NCI-H526 (cell line): Measurements from ENCODE around the gene OR4C45.
"Not testable (repeated sequence)": the region's sequence is repeated elsewhere in the genome, so short reads cannot be mapped to it uniquely, and the experiment has no call there.

Experiments
- DNase-seq, 2 experiments: peaks; one replicate each; lab custom pipeline; 2025; lab: John Stamatoyannopoulos, UW

Gene OR4C45

DNA sequence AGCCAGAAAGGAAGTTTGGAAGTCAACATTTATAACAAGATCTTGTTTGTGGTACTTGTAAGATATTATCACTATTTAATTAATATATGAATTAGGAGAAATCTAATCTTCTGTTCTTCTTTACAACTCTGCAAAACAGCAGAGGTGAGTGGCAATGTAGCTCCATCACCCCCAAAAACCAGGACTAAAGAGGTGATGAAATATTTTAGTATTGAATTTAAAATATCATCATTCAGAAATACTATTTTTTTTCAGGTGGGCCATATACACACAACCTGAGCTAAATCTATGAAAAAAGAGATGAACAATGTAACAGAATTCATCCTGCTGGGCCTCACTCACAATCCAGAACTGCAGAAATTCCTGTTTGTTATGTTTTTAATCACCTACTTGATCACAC is at the start of gene OR4C45:
TSS of gene OR4C45 (plus strand) at position 301 of the 400 bp plus-strand sequence.
- no peak for DNase-seq

DNA sequence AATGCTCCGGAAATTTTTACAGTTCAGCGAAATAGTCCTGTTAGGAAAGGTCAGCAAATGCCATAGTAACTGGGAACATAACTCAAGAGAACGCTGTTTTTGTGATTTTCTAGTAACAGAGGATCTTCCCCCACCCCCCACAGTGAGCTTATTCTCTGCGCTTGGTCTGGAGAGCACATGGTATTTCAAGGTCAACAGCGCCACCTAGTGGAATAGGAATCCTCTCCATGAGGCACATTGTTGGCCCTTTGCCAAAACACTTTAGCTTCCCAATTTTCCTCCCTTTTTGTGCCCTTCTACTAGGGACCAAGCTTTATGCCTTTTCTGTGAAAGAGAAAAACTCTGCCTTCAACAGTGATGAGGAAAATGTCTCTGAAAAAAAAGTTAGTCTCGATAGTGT is 37.1 kb upstream of the OR4C45 start:
- DNase-seq: peak; percentile 52 to 91

DNA sequence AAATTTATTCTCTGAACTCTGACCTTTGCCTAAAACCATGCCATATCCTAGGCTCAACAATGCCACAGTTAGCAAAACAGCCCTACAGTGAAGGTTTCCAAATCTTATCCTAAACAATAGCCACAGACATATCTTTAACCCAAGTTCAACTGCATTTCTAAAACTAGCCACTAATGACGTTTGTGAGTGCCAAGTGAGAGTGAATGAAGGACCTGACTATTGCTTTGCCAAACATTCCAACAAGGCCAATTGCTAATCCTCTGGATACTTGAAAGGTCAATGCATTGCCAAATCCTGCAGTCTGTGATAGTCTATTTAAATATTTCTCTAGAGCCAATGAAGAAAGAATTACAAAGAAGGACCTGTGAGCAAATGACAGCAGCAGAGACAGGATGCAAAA is 2.5 kb upstream of the OR4C45 start:
- no peak for DNase-seq

DNA sequence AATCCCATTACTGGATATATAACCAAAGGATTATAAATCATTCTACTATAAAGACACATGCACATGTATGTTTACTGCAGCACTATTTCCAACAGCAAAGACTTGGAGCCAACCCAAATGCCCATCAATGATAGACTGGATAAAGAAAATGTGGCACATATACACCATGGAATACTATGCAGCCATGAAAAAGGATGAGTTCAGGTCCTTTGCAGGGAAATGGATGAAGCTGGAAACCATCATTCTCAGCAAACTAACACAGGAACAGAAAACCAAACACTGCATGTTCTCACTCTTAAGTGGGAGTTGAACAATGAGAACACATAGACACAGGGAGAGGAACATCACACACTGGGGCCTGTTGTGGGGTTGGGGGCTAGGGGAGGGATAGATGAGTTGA is 3.6 kb downstream of the OR4C45 start:
- not testable (repeated sequence) for DNase-seq

DNA sequence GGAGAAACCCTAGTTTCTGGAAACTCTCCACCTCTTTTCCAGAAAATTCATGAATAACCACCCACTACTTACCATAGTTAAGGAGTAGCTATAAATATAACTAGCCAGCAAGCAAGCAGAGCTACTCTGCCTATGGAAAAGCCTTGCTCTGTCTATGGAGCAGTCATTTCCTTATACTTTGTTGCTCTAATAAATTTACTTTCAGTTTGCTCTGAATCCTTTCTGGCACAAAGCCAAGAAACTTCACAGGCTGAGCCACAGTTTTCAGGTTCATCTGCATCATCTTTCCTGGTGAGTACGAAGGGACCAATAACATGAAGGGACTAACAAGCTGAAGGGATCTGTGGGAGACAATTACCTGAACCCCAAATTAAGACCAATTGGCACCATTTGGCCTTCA is 4.6 kb downstream of the OR4C45 start:
- DNase-seq: no peak

DNA sequence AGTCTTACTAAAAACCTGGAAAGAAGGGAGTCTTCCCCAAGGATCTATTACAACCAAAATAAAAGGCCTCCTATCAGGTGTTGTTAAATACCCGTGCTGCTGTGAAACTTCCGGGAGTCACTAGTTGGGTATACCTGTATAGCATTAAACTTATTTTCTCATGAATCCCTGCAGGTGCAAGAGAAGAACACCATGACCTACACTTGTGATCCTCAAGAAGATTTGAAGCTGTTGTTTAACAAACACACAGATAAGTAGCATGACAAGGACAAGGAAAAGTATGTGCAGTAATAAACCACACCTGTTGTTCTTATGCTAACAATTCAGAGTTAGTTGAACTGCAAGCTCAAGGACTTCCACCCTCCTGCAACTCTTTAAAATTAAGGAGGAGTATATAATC is 12.0 kb downstream of the OR4C45 start:
- DNase-seq: no peak

DNA sequence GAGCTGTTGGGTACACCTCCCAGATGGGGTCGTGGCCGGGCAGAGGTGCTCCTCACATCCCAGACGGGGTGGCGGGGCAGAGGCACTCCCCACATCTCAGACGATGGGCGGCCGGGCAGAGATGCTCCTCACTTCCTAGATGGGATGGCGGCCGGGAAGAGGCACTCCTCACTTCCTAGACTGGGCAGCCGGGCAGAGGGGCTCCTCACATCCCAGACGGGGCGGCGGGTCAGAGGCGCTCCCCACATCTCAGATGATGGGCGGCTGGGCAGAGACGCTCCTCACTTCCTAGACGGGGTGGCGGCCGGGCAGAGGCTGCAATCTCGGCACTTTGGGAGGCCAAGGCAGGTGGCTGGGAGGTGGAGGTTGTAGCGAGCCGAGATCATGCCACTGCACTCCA is 30.4 kb downstream of the OR4C45 start:
- not testable (repeated sequence) for DNase-seq

DNA sequence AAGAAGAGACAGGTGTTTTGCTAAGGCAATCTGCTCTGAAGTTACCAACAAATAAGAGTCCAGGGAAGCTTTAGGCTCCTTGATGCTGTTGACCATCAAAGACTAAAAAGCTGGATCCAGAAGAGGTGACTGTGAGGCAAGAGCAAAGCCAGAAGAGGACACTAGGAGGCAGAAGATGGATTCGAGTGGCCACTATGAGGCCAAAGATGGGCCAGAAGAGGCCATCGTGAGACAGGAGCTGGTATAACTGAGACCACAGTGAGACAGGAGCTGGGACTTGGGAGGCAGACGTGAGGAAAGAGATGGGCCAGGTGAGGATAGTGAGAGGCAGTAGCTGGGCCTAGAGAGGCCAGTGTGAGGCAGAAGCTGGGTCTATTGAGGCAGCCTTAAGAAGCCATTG is 37.7 kb downstream of the OR4C45 start:
- no peak for DNase-seq

DNA sequence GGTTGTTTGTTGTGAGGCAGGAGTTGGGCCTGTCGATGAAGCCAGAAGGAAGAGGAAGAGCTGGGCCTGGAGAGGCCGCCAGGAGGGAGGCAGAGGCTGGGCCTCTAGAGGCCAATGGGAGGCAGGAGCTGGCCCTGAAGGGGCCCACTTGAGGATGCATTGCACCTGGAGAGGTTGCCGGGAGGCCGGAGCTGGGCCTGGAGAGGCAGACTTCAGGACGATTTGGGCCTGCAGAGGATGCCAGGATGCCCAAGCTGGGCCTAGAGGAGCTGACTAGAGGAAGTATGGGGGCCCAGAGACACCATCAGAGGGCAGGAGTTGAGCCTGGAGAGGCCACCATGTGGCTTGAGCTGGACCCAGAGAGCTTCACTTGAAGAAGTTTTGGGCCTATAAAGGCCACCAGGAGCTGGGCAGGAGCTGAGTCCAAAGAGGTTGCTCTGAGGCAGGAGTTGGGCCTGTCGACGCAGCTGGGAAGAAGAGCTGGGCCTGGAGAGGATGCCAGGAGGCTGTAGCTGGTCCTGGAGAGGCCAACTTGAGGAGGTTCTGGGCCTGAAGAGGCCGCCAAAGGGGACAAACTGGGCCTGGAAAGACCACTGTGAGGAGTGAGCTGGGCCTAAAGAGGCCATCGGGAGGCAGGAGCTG is 39.0 kb downstream of the OR4C45 start:
- no peak for DNase-seq

DNA sequence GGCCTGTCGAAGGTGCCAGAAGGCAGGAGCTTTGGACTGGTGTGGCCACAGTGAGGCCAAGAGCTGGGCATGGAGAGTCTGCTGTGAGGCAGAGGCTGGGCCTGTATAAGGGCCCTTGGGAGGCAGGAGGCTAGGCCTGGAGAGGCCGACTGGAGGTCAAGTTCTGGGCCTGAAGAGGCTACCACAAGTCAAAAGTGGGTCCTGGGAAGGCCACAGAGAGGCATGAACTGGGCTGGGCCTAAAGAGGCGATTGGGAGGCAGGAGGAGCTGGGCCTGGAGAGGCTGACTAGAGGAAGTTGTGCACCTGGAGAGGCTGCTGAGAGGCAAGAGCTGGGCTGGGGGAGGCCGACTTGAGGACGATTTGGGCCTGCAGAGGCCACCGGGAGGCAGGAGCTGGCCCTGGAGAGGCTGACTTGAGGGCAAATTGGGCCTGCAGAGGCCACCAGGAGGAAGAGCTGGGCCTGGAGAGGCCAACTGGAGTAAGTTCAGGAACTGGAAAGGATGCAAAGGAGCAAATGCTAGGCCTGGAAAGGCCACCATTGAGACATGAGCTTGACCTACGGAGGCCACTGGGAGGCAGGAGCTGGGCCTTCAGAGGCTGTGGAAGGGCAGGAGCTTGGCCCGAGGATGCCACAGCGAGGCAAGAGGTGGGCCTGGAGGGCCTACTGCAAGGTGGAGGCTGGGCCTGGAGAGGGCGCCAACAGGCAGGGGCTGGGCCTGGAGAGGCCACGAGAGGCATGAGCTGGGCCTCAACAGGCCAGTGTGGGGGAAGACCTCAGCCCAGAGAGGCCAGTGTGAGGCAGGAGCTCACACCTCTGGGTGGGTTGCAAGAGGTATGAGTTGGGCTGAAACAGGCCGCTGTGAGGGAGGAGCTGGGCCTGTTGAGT is 39.8 kb downstream of the OR4C45 start:
- no peak for DNase-seq

DNA sequence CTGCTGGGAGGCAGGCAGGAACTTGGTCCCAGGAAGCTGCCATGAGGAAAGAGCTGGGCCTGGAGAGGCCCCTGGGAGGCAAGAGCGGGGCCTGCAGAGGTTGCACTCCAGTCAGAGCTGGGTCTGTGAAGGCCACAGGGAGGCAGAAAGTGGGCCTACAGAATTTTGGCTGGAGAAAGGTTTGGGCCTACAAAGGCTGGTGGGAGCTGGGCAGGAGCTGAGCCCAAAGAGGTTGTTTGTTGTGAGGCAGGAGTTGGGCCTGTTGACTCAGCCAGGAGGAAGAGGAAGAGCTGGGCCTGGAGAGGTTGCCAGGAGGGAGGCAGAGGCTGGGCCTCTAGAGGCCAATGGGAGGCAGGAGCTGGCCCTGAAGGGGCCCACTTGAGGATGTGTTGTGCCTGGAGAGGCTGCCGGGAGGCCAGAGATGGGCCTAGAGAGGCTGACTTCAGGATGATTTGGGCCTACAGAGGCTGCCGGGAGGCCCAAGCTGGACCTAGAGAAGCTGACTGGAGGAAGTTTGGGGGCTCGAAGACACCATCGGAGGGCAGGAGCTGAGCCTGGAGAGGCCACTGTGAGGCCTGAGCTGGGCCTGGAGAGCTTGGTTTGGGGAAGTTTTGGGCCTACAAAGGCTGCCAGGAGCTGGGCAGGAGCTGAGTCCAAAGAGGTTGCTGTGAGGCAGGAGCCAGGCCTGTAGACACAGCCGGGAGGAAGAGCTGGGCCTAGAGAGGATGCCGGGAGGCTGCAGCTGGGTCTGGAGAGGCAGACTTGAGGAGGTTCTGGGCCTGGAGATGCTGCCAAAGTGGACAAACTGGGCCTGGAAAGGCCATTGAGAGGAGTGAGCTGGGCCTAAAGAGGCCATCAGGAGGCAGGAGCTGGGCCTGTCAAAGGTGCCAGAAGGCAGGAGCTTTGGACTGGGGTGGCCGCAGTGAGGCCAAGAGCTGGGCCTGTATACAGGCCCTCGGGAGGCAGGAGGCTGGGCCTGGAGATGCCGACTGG is 40.7 kb downstream of the OR4C45 start:
- DNase-seq: no peak

DNA sequence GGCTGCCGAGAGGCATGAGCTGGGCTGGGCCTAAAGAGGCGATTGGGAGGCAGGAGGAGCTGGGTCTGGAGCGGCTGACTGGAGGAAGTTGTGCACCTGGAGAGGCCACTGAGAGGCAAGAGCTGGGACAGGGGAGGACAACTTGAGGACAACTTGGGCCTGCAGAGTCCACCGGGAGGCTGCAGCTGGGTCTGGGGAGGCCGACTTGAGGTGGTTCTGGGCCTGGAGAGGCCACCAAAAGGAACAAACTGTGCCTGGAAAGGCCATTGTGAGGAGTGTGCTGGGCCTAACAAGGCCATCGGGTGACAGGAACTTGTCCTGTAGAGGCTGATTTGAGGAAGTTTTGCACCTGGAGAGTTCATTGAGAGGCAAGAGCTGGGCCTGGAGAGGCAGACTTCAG is 41.5 kb downstream of the OR4C45 start:
- DNase-seq: no peak

DNA sequence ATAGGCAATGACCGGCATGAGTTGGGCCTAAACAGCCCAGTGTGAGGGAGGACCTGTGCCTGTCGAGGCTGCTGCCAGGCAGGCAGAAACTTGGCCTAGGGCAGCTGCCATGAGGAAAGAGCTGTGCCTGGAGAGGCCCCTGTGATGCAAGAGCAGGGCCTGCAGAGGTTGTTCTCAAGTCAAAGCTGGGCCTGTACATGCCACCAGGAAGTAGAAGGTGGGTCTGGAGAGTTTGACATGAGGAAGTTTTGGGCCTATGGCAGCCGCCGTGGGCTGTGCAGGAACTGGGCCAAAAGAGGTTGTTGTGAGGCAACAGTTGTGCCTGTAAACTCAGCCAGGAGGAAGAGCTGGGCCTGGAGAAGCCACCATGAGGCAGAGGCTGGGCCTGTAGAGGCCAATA is 43.2 kb downstream of the OR4C45 start:
- no peak for DNase-seq

DNA sequence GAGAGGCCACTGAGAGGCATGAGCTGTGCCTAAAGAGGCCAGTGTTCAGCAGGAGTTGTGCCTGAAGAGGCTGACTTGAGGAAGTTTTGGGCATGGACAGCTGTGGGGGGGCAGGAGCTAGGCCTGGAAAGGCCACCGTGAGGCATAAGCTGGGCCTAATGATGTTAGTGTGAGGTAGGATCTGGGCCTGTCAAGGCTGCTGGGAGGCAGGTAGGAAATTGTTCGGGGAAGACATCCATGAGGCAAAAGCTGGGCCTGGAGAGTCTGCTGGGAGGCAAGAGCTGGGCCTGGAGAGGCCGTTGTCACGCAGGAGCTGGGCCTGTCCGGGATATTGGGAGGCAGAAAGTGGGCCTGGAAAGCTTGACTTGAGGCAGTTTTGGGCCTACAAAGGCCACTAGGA is 44.9 kb downstream of the OR4C45 start:
- DNase-seq: no peak

DNA sequence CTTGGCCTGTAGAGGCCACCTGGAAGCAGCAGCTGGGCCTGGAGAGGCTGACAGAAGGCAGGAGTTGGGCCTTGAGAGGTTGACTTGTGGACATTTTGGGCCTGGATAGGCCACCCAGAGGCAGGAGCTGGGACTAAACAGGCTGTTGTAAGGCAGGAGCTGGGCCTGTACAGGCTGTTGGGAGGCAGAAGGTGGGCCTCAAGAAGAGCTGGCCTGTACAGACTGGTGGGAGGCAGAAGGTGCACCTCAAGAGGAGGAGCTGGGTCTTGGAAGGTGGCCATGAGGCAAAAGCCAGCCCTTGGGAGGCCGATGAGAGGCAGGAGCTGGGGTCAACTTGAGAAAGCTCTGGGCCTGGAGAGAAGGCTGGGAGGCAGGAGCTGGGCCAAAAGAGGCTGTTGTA is 45.3 kb downstream of the OR4C45 start:
- no peak for DNase-seq

DNA sequence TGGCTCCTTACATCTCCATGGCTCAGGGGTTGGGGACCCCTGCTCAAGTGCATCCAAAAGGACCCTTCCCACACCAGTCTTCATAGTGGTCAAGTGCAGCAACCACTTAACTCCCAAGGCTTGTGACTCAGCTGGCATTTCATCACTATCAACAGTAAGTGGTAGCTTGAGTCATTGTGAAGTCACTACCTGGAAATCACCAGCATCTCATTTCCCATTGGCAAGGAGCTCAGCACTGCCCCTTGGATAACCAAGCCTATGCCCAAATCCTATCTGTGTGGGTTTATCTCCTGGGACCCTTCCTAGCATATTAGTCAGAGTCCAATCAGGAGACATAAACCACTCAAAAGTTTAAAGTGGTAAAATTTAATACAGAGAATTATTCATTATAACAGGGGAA is 46.3 kb downstream of the OR4C45 start:
- DNase-seq: not testable (repeated sequence)

DNA sequence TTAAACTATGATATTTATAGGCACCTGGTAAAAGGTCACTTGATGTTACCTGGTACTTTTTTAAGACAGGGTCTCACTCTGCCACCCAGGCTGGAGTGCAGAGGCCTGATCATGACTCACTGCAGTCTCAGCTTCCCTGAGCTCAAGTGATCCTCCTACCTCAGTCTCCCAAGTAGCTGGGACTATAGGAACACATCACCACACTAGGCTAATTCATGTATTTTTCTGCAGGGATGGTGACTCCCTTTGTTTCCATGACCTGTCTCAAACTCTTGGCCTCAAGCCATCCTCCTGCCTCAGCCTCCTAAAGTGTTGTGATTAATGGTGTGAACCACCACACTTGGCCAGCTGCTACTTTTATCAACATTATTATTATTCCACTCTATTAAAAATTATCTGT is 47.6 kb downstream of the OR4C45 start:
- no peak for DNase-seq
